B cell (primary cell): Measurements from ENCODE around the gene TANC1. TPM values are rescaled to one million over a fixed set of nuclear protein-coding genes. Genes with fewer than 3 reads are reported as not detected.

Source experiments
- ATAC-seq: fragments of 200-7000 bp; cut with Tn5 transposase; one replicate; pipeline ENCODE4 v1.10.0; 2021; ENCODE audit warnings: low read depth, mild to moderate bottlenecking, moderate number of reproducible peaks, moderate library complexity
- CTCF ChIA-PET: fragments of 350-600 bp; sonication (Branson Sonifier 250); formaldehyde crosslinking; loops from one replicate; lab custom pipeline; 2021; ENCODE audit warnings: antibody characterized with exemption, inconsistent platforms; lab: Charles Lee
- POLR2A ChIA-PET: fragments of 350-600 bp; sonication (Branson Sonifier 250); formaldehyde crosslinking; loops from one replicate; lab custom pipeline; 2021; ENCODE audit warnings: antibody characterized with exemption; lab: Charles Lee
- DNase-seq: peaks from one replicate; pipeline ENCODE4 v3.0.0; 2013
- H2AFZ ChIP-seq: 2 replicates; pipeline ENCODE4 v1.6.1; 2012; ENCODE audit warnings: mild to moderate bottlenecking, low read depth, low read length; ENCODE audit not compliant: insufficient read depth, poor library complexity, severe bottlenecking
- H3K27ac ChIP-seq, 2 donors: 1 replicate in 1 of 2; 2 replicates in 1 of 2; pipeline ENCODE4 v1.5.1; 2012 to 2013; ENCODE audit warnings: low read length in 2 of 2, mild to moderate bottlenecking in 2 of 2, moderate library complexity in 1 of 2
- H3K27me3 ChIP-seq, 4 experiments: fragments of 200-600 bp in 1 of 4; sonication (generic) in 1 of 4; replicated peaks in 1 of 4; 1 replicate in 2 of 4; 2 replicates in 2 of 4; pipeline versions ENCODE4 v1.6.1 to v1.7.0; 2013 to 2016; ENCODE audit warnings: low read length in 3 of 4, mild to moderate bottlenecking in 2 of 4, mixed read lengths in 1 of 4, moderate library complexity in 1 of 4; ENCODE audit not compliant: insufficient read depth in 4 of 4, control insufficient read depth in 3 of 4; ENCODE audit errors: control extremely low read depth in 1 of 4
- H3K36me3 ChIP-seq, 2 experiments: replicated peaks in 1 of 2; 1 replicate in 1 of 2; 2 replicates in 1 of 2; pipeline versions ENCODE4 v1.6.1 to v1.7.1; 2013; ENCODE audit warnings: low read length in 1 of 2; ENCODE audit not compliant: insufficient read depth in 2 of 2, control insufficient read depth in 1 of 2; ENCODE audit errors: control extremely low read depth in 1 of 2, extremely low read depth in 1 of 2
- H3K4me1 ChIP-seq, 2 donors: fragments of 200-600 bp in 1 of 2; sonication (generic) in 1 of 2; 1 replicate in 1 of 2; 2 replicates in 1 of 2; pipeline versions ENCODE4 v1.5.1 to v1.6.1; 2013 to 2017; ENCODE audit warnings: low read length in 2 of 2; ENCODE audit not compliant: control insufficient read depth in 2 of 2, insufficient read depth in 2 of 2
- H3K4me2 ChIP-seq: replicated peaks from 2 replicates; pipeline ENCODE3; 2012; ENCODE audit warnings: mild to moderate bottlenecking, low read depth, low read length; ENCODE audit not compliant: poor library complexity, severe bottlenecking
- H3K4me3 ChIP-seq, 5 experiments: fragments of 200-600 bp in 1 of 5; sonication (generic) in 1 of 5; 1 replicate in 3 of 5; 2 replicates in 2 of 5; pipeline versions ENCODE4 v1.5.1 to v1.7.0; 2011 to 2016; ENCODE audit warnings: low read length in 4 of 5, mild to moderate bottlenecking in 4 of 5, low read depth in 2 of 5, control low read depth in 1 of 5, moderate library complexity in 1 of 5; ENCODE audit not compliant: insufficient read depth in 1 of 5; ENCODE audit errors: control extremely low read depth in 1 of 5, extremely low read depth in 1 of 5
- H3K79me2 ChIP-seq: fragments of 200-600 bp; sonication (generic); one replicate; pipeline ENCODE4 v1.6.0; 2016; ENCODE audit warnings: low read length; ENCODE audit not compliant: control insufficient read depth, insufficient read depth
- H3K9ac ChIP-seq: fragments of 200-600 bp; sonication (generic); 2 replicates; pipeline ENCODE4 v1.6.1; 2017; ENCODE audit warnings: mild to moderate bottlenecking, low read length, moderate library complexity
- H3K9me3 ChIP-seq, 3 donors: one replicate each; pipeline versions ENCODE4 v1.6.1 to v1.7.1; 2013; ENCODE audit warnings: low read length in 2 of 3; ENCODE audit not compliant: control insufficient read depth in 2 of 3, insufficient read depth in 1 of 3; ENCODE audit errors: control extremely low read depth in 1 of 3
- H4K20me1 ChIP-seq: 2 replicates; pipeline ENCODE4 v1.6.0; 2012; ENCODE audit warnings: mild to moderate bottlenecking, low read length; ENCODE audit not compliant: insufficient read depth, control insufficient read depth, poor library complexity, severe bottlenecking
- H3K27ac Mint-ChIP-seq: one replicate; pipeline ENCODE4 v1.8.0; 2021; ENCODE audit warnings: mixed read lengths
- H3K27me3 Mint-ChIP-seq: one replicate; pipeline ENCODE4 v1.8.0; 2021; ENCODE audit warnings: mixed read lengths
- H3K4me1 Mint-ChIP-seq: one replicate; pipeline ENCODE4 v1.8.0; 2021; ENCODE audit warnings: mixed read lengths
- H3K4me3 Mint-ChIP-seq: one replicate; pipeline ENCODE4 v1.8.0; 2021; ENCODE audit warnings: mixed read lengths
- H3K9me3 Mint-ChIP-seq: one replicate; pipeline ENCODE4 v1.8.0; 2022; ENCODE audit warnings: mixed read lengths; ENCODE audit not compliant: insufficient read depth
- EZH2 ChIP-seq: IDR thresholded peaks from 2 replicates; pipeline ENCODE4 v1.6.1; 2012; ENCODE audit warnings: borderline replicate concordance, low read depth, mild to moderate bottlenecking, moderate library complexity, low read length; ENCODE audit not compliant: insufficient read depth, poor library complexity, severe bottlenecking
- WGBS: methylation state at CpG from one replicate; pipeline ENCODE4 v1.1.5; 2013; ENCODE audit warnings: missing lambda C conversion rate; ENCODE audit not compliant: insufficient coverage; 5-methylcytosine and 5-hydroxymethylcytosine counted together
- intact Hi-C: fragments of 100-400 bp; cut with micrococcal nuclease; formaldehyde crosslinking; loops from one replicate; pipeline ENCODE4 v1.10.0; 2022
- polyA plus RNA-seq: library from polyadenylated mRNA; depleted of rRNA; stranded (reverse); fragments of >200 nt; gene quantifications from 2 replicates; pipeline ENCODE4 v1.2.3, GENCODE V29; 2012
- total RNA-seq, 2 donors: library from RNA; stranded (reverse); fragments of 120-200 nt in 1 of 2; gene quantifications; 1 replicate in 1 of 2; 2 replicates in 1 of 2; pipeline versions ENCODE4 v1.2.3 to v1.2.4, GENCODE V29; 2013 to 2022
- TF ChIP-seq, protein P1 (sequence below): fragments of 200-600 bp; IDR thresholded peaks from one replicate; pipeline ENCODE4 v1.8.0; 2022; ENCODE audit warnings: antibody characterized with exemption, mild to moderate bottlenecking

TANC1 gene
- total and polyA plus RNA-seq, 2 donors (not counting 1 experiment from before 2014, with no cell fraction given): 0.13 TPM; not detected in 1

DNA sequence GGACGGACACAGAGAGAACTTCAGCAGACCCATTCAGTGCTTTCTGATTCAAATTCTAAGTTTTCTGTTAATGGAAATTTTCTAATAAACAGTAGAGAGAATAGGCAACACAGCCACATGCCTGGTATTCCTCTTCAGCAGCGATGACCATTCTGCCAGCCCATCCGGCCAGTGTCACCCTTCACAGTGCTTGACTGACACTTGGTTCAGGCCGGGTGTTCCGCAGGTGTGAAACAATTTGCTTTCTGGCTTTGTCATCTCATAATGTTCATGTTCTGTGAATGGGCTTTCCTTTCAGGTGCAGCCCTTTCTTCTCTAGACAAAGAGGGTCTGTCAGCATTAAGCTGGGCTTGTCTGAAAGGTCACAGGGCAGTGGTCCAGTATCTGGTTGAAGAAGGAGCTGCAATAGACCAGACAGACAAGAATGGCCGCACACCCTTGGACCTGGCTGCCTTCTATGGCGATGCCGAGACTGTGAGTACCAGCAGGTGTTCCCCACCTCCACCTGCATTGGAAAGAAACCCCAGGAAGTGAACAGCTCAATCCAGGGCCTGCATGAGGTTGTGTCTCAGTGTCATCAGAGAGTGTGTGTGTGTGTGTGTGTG is 251.1 kb downstream of the TANC1 start:
- no peaks in the 10 kb centered on the region for H3K4me1 ChIP-seq
- H4K20me1 ChIP-seq: no peaks in the 10 kb centered on the region
- H2AFZ ChIP-seq: no peak overlapping the region
- no peaks in the 10 kb centered on the region for H3K36me3 ChIP-seq
- ATAC-seq (no peak), DNase-seq (no peak)
- TF ChIP-seq, protein P1, sequence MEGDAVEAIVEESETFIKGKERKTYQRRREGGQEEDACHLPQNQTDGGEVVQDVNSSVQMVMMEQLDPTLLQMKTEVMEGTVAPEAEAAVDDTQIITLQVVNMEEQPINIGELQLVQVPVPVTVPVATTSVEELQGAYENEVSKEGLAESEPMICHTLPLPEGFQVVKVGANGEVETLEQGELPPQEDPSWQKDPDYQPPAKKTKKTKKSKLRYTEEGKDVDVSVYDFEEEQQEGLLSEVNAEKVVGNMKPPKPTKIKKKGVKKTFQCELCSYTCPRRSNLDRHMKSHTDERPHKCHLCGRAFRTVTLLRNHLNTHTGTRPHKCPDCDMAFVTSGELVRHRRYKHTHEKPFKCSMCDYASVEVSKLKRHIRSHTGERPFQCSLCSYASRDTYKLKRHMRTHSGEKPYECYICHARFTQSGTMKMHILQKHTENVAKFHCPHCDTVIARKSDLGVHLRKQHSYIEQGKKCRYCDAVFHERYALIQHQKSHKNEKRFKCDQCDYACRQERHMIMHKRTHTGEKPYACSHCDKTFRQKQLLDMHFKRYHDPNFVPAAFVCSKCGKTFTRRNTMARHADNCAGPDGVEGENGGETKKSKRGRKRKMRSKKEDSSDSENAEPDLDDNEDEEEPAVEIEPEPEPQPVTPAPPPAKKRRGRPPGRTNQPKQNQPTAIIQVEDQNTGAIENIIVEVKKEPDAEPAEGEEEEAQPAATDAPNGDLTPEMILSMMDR: no peak
- TF ChIP-seq EZH2: no peak
- ChIA-PET CTCF (interaction anchor here (0.8 kb wide), 1 partner anchor 10 kb away, joined by 3 read pairs; no protein-coding TSS in a partner anchor), POLR2A (no interaction called here)
- intact Hi-C loops: no loop called here
- H3K9me3 ChIP-seq: peaks cover 0 to 10% (median 0%) of the 10 kb centered on the region in 3 donors
- H3K4me2 ChIP-seq: no peak overlapping the region
- no peaks in the 10 kb centered on the region for H3K79me2 ChIP-seq
- Mint-ChIP-seq H3K27ac (no peak overlapping the region), H3K4me1 (no peaks in the 10 kb centered on the region), H3K4me3 (no peak overlapping the region), H3K27me3 (peaks cover 8% of the 10 kb centered on the region), H3K9me3 (no peaks in the 10 kb centered on the region)
- WGBS: 95% methylated on average over 7 of the region's 8 CpGs
- H3K4me3 ChIP-seq: no peak overlapping the region
- H3K9ac ChIP-seq: no peak overlapping the region
- H3K27ac ChIP-seq: no peak overlapping the region
- no peaks in the 10 kb centered on the region for H3K27me3 ChIP-seq

DNA sequence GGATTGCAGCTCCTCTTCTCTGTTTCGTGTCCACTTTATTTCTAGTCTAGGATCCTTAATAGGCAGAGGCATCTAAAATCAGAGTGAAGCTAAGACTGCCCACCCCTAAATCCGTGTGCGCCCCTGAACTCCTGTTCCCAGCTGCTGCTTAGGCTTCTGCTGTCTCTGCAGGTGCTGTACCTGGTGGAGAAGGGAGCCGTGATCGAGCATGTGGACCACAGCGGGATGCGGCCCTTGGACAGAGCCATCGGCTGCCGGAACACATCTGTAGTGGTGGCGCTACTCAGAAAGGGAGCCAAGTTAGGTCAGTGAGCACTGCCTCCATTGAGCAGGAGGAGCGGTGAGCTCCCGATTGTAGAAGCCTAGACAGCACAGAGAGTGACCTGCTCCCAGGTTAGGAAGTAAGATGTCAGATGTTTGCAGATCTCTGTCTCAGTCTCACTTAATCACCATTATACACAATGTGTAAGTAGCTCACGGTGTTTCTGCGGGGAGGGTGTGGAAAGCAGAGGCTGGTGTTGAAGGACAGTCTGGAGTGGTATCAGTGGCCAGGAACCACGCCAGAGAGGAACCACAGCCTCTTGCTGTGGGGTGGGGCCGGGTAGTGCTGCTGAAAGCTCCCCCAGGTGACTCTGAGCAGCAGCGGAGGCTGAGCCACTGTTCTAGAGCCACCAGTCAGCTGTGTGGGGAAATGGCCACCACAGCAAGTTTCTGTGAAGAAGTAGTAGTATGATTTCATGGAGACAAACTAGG is 255.8 kb downstream of the TANC1 start:
- Histone ChIP-seq H3K4me3 (no peak overlapping the region), H3K4me2 (no peak overlapping the region), H3K79me2 (no peaks in the 10 kb centered on the region), H3K36me3 (no peaks in the 10 kb centered on the region), H3K27ac (no peak overlapping the region), H3K9me3 (no peaks in the 10 kb centered on the region), H3K27me3 (no peaks in the 10 kb centered on the region), H2AFZ (no peak overlapping the region), H4K20me1 (no peaks in the 10 kb centered on the region), H3K4me1 (no peaks in the 10 kb centered on the region), H3K9ac (no peak overlapping the region)
- intact Hi-C loops: no loop called here
- ATAC-seq (no peak), DNase-seq (no peak)
- Mint-ChIP-seq H3K27me3 (peaks cover 8% of the 10 kb centered on the region), H3K27ac (no peak overlapping the region), H3K4me3 (no peak overlapping the region), H3K9me3 (no peaks in the 10 kb centered on the region), H3K4me1 (peaks cover 1% of the 10 kb centered on the region)
- POLR2A ChIA-PET: no interaction called here
- TF ChIP-seq EZH2: no peak
- TF ChIP-seq, protein P1: no peak
- CTCF ChIA-PET: no interaction called here
- whole genome bisulfite sequencing: 95% methylated on average over 17 of the region's 17 CpGs
